A549 treated with GW870086 at 1 μM for 4 hours (cell line): ENCODE data around the gene CLEC2L. TPM values are rescaled to one million over a fixed set of nuclear protein-coding genes. Genes with fewer than 3 reads are reported as not detected.

Experiments
- total RNA-seq: library from RNA; stranded (reverse); fragments of 200-300 nt; extraction: Qiagen RNA extraction; gene quantifications from 5 replicates; pipeline ENCODE4 v1.2.3, GENCODE V29; 2022; ENCODE audit warnings: low read depth

Gene CLEC2L
- total RNA-seq, result 0.44 TPM in 1 of 5 replicates, not detected in the others

DNA sequence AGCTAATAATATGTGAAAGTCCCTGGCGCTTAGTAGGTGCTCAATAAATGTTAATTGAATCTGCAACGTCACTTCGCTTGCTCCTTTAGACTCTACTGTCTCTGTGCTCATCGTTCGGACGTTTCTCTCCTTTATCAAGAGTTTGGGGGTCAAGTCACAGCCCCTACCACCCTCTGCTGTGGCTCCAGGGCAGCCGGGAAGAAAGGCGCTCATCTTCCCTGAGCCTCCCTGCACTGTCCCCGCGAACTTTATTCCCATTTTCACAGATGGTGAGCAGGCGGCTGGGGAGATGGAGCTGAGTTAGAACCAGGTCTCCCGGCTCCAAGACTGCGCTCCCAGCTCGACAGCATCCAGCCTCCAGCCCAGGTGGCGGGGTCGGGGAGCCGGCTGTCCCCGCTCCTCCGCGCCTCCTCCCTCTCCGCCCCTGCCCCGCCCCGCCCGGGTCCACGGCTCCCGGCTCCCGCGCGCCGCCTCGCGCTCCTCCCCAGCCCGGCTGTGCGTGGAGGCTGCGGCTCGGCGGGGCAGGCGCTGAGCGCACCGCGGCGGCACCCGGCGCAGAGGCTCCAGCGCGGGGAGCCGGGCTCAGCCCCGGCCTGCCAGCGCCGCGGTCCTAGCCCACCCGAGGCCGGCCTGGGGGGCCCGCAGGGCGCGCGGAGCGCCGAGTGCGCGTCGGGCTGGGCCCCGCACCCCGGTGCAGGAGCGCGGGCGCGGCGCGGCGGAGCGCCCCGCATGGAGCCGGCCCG is at the start of gene CLEC2L:
Gene CLEC2L, plus strand, starts transcription at position 487 of the 743 bp plus-strand sequence. Its CDS starts 243 bp downstream, at position 730.

Other genes starting within 250 kb of the CLEC2L start
- 16.8 to 39.9 TPM (median 32.7 TPM) in 5 replicates for gene FMC1, start 182.3 kb upstream of the CLEC2L start, total RNA-seq
- 32.7 to 39.7 TPM (median 37.6 TPM) in 5 replicates for gene LUC7L2, start 163.8 kb upstream of the CLEC2L start, total RNA-seq
- 0.59 to 0.98 TPM (median 0.79 TPM) in 5 replicates for gene KLRG2, start 40.0 kb upstream of the CLEC2L start, total RNA-seq